GM21528 (cell line): ENCODE measurements around the gene MSL3B.

Experiments
- ATAC-seq: cut with Tn5 transposase; IDR thresholded peaks from one replicate; pipeline ENCODE4 v1.9.1; 2021; ENCODE audit warnings: mild to moderate bottlenecking, moderate library complexity; ENCODE audit not compliant: unreplicated experiment, low FRiP score

The MSL3B gene

DNA sequence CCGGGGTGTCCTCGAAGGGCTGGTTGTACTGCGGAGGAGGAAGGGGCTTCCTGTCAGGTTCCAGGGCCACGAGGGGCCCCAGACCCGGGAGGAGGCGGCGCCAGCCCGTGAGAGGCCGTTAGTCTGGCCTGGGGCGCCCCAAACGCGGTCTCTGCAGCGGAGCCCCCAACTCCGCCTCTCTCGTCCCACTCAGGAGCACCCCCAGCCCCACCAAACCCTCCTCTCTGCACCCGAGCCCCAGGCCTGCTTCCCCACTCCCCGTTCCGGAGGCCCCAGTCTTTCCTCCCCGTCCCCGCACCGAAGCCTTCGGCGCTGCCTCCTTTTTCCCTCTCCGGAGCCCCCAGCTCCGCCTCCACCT is 14.3 kb downstream of the MSL3B start:
- ATAC-seq = no peak

DNA sequence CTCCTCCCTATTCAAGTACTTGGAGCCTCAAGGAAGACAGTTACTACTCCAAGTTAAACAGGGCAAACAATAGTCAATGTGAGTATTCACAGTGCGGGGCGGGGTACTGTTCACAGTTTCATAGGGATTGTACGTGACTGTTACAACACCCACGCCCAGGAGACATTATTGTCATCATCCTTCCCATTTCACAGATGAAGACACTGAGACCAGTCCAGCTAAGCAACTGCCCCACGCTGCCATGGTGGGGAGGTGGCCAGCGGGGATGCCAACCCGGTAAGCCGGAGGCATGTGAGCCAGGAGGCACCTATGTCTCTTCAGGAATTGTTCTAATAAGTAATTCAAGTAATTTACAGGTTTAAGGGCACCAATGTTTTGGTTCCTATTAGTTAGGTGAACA is 14.8 kb downstream of the MSL3B start:
- no peak for ATAC-seq

DNA sequence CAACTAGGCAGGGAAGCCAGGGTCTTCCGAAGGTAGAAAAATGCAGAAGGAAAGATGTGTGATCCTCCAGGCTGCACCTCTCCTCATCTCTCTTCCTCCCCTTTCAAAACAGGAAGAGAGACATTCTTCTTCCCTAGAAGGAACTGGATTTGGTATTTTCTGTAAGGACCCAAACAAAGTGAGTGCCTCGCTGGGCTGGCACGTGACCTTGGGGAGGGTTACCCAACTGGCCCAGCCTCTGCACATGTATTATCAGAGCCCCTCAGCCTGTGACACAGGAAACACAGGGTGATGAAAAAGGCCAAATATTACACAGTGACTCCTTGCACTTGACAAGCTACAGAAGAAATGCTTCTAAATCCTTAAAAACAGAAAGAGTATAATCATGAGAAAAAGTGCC is 16.1 kb downstream of the MSL3B start:
- no peak for ATAC-seq

GRCh38 chr2:233851169-233851568 is 17.0 kb downstream of the MSL3B start:
- ATAC-seq = no peak

GRCh38 chr2:233850745-233851144 is 17.4 kb downstream of the MSL3B start:
- ATAC-seq = no peak

GRCh38 chr2:233849607-233850271 is 18.4 kb downstream of the MSL3B start:
- ATAC-seq = no peak

DNA sequence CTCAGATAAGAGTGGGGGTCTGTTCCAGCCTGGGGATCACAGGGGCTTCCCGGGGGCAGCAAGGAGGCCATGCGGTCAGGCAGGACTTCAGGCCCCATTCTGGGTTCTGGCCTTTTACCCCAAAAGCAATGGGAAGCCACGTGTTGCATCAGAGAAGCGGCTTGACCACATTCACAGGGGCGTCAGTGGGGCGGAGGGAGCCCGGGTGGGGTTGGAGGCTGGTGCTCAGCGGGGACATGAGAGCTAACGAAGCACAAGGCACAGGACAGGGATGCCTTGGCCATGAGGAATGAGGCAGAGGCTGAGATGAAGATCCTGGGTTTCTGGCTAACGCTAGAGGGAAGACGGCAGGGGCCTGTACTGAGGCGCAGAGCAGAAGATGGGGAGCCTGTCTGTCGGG is 19.9 kb downstream of the MSL3B start:
- no peak for ATAC-seq

GRCh38 chr2:233847248-233847898 is 20.8 kb downstream of the MSL3B start:
- no peak for ATAC-seq

GRCh38 chr2:233846387-233847247 is 21.6 kb downstream of the MSL3B start:
- no peak for ATAC-seq

GRCh38 chr2:233845301-233846060 is 22.7 kb downstream of the MSL3B start:
- ATAC-seq = no peak

- ATAC-seq = no peak
Measured at GRCh38 chr2:233844836-233845235, 23.4 kb downstream of the MSL3B start.

DNA sequence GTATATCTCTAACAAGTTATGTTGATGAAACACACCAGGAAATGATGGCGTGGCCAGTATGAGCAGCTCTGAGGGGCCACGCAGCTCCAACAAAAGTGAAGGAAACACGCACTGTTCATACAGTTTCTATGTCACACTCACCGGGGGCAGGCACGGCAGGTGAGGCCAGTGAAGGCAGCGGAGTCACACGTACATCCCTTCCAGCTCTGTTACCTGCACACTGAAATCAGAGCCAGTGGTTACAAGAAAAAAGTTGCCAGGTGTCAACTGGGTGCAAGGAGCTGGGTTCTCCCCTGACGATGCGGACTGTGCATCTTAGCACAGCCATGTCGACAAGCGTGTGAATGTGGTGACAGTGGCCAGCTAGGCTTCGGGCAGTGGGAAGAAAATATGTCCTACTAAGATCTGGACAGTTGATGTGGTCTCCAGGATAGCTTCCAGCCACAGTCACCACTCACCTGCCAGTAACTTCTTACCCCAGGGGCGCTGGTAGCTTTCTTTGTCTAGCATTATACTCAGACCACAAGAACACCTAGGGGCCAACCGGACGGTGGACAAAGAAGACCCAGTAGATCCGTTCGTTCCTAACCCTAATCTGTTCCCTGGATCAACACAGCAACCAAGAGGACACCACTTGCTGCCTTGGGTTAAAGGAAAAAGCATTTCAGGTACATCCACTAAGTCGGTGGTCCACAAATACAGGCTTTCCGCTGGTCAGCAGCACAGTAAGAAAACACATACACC is 23.9 kb downstream of the MSL3B start:
- no peak for ATAC-seq

- no peak for ATAC-seq
Measured at GRCh38 chr2:233841183-233841582, 27.0 kb downstream of the MSL3B start.

DNA sequence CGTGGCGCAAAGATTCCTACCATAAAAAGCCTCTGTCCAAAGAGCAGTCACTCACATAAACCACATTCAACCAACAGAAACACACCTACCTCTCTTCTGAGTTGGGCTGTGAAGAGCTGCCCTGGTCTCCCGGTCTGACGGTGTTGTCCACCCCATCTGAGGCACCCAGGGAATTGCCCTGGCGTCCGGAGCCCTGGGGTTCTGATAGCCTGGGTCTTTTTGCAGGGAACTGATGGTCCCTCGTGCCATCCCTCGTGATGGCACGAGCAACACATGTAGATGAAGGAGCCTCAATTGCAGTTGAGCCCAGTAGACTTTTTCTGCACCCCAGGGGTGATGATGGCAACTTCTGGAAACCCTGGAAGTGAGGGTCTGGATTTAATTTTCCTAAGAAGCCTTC is 27.7 kb downstream of the MSL3B start:
- ATAC-seq = no peak

DNA sequence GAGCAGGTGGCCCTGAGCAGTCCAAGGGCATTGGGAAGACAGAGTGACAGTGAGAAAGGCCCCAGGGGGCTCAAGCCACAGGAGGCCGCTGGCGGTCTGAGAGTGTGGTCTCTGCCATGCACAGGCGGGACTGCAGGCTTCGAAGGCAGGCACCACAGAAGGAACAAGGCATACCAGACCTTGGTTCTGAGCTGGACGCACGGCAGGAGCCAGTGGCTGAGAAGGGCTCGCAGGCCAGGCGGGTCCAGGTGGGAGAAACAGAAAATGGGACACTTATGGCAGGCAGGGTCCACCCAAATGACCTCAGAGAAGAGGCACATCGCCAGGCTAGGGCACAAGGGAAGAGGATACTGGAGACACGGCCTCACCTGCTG is 28.8 kb downstream of the MSL3B start:
- no peak for ATAC-seq

GRCh38 chr2:233838726-233839446 is 29.3 kb downstream of the MSL3B start:
- ATAC-seq = no peak

GRCh38 chr2:233838251-233838650 is 29.9 kb downstream of the MSL3B start:
- no peak for ATAC-seq

GRCh38 chr2:233837694-233838229 is 30.4 kb downstream of the MSL3B start:
- no peak for ATAC-seq

- no peak for ATAC-seq
Measured at GRCh38 chr2:233836359-233836758, 31.8 kb downstream of the MSL3B start.
